Dermis blood vessel endothelial cell (primary cell): Measurements from ENCODE around the gene GPR119. TPM values are rescaled to one million over a fixed set of nuclear protein-coding genes. Genes with fewer than 3 reads are reported as not detected.
"Not testable (repeated sequence)": the region's sequence is repeated elsewhere in the genome, so short reads cannot be mapped to it uniquely, and the experiment has no call there.

Source experiments
- DNase-seq: peaks from one replicate; pipeline ENCODE4 v3.0.0; 2010
- total RNA-seq: library from RNA; depleted of rRNA; stranded (reverse); fragments of >200 nt; gene quantifications from 2 replicates; pipeline ENCODE4 v1.2.3, GENCODE V29; 2014

The GPR119 gene
- not detected in 2 replicates for total RNA-seq

GRCh38 chrX:130385520-130385919, at the start of gene GPR119:
GPR119 (minus strand) TSS chrX:130385674; CDS start chrX:130385447, 227 bp downstream.
- no peak for DNase-seq

- DNase-seq, result not testable (repeated sequence)
These were observed 43.8 kb upstream of the GPR119 start for GRCh38 chrX:130429236-130429635.

GRCh38 chrX:130426531-130426930, 41.1 kb upstream of the GPR119 start:
- no peak for DNase-seq

- no peak for DNase-seq
These were observed 33.8 kb upstream of the GPR119 start for GRCh38 chrX:130419263-130419662.

- no peak for DNase-seq
These were observed 33.3 kb upstream of the GPR119 start for GRCh38 chrX:130418740-130419139.

- no peak for DNase-seq
These were observed 32.6 kb upstream of the GPR119 start for GRCh38 chrX:130418066-130418465.

- DNase-seq, result no peak
These were observed 31.3 kb upstream of the GPR119 start for GRCh38 chrX:130416785-130417184.

GRCh38 chrX:130415201-130415600, 29.7 kb upstream of the GPR119 start:
- no peak for DNase-seq

GRCh38 chrX:130414800-130415199, 29.3 kb upstream of the GPR119 start:
- no peak for DNase-seq

- DNase-seq, result peak; percentile 1
These were observed 27.9 kb upstream of the GPR119 start for GRCh38 chrX:130413415-130413814.

- DNase-seq, result no peak
These were observed 16.8 kb upstream of the GPR119 start for GRCh38 chrX:130402208-130402684.

- peak; percentile 76 for DNase-seq
These were observed 16.1 kb upstream of the GPR119 start, which contains the start of gene RBMX2 for GRCh38 chrX:130401415-130402207. RBMX2 (plus strand) TSS chrX:130401987; CDS start chrX:130402033, 46 bp downstream.

- no peak for DNase-seq
These were observed 9.9 kb upstream of the GPR119 start for GRCh38 chrX:130395341-130395740.

- DNase-seq, result peak; percentile 62
These were observed 8.1 kb upstream of the GPR119 start for GRCh38 chrX:130393451-130394074.

- no peak for DNase-seq
These were observed 934 bp upstream of the GPR119 start for GRCh38 chrX:130386408-130386808.

- DNase-seq, result no peak
These were observed 7.3 kb downstream of the GPR119 start for GRCh38 chrX:130378024-130378669.

- no peak for DNase-seq
These were observed 9.4 kb downstream of the GPR119 start for GRCh38 chrX:130376077-130376476.

GRCh38 chrX:130352050-130352449, 33.4 kb downstream of the GPR119 start:
- not testable (repeated sequence) for DNase-seq

- no peak for DNase-seq
These were observed 33.9 kb downstream of the GPR119 start for GRCh38 chrX:130351567-130351966.

GRCh38 chrX:130347321-130347720, 38.2 kb downstream of the GPR119 start:
- DNase-seq, result no peak

GRCh38 chrX:130343411-130343810, 42.1 kb downstream of the GPR119 start:
- DNase-seq, result peak; percentile 7

- no peak for DNase-seq
These were observed 45.2 kb downstream of the GPR119 start for GRCh38 chrX:130340271-130340670.
